Measurements from ENCODE around the gene MLLT11.

MLLT11 gene

DNA sequence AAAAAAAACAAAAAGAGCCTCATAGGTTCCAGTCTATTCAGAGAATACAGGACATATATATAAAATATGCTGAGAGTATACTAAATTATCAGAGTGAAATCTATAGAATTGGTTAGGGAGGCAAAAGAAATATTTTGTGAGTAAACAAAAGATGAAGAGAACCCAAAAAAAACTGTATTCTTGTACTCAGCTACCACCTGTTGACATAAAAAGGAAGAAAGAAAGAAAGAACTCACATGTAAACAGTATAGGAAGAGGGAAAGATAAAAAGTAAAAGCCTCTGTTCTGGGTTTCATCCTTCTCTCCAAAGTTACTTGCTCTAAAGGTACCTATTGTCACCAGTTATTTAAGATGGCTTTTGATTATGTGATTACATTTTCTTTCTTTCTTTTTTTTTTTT is 33.7 kb upstream of the MLLT11 start:
- DNase-seq, result no peak
- Histone ChIP-seq H3K4me3 (ENCODE audit: low read depth, low read length) (no peak overlapping the region), H3K36me3 (peaks cover 85% of the 10 kb centered on the region), H3K27me3 (ENCODE audit: insufficient read depth, low read depth, severe bottlenecking) (no peaks in the 10 kb centered on the region), H3K9me3 (ENCODE audit: severe bottlenecking) (no peaks in the 10 kb centered on the region), H3K27ac (no peak overlapping the region)
- TF ChIP-seq CTCF (IDR thresholded peaks at IDR 0.05; ENCODE audit: low read depth, low read length), result no peak

DNA sequence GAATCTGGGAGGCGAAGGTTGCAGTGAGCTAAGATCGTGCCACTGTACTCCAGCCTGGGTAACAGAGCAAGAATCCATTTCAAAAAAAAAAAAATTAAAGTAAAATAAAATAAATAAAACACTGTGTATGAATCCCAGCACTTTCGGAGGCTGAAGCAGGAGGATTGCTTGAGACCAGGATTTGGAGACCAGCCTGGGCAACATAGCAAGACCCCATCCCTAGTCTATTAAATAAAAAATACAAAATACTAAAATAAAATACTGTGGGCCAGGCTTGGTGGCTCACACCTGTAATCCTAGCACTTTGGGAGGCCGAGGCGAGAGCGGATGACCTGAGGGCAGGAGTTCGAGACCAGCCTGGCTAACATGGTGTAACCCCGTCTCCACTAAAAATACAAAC is 28.0 kb upstream of the MLLT11 start:
- TF ChIP-seq CTCF (IDR thresholded peaks at IDR 0.05; ENCODE audit: low read depth, low read length), result no peak
- H3K27ac ChIP-seq, result no peak overlapping the region
- DNase-seq, result no peak
- no peaks in the 10 kb centered on the region for H3K27me3 ChIP-seq (ENCODE audit: insufficient read depth, low read depth, severe bottlenecking)
- no peak overlapping the region for H3K4me3 ChIP-seq (ENCODE audit: low read depth, low read length)
- H3K36me3 ChIP-seq, result peaks cover 82% of the 10 kb centered on the region
- no peaks in the 10 kb centered on the region for H3K9me3 ChIP-seq (ENCODE audit: severe bottlenecking)

DNA sequence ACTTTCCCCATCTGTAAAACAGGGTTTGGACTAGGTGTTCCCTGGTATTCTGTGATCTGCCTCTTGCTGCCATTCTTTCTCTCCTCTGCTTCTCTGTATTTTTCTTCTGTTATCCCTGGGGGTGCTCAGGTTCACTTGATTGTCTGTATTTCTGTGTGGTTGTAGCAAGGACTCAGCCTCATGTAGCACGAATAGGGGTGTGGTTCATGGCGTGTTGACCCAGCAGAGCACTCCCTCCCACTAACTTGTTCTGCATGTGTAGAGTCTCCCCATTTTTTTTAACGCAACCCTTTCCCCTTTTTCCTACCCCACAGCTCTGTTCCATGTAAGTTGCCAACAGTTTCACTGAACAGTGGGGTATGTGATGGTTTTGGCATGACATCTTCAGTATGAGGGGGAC is 25.0 kb upstream of the MLLT11 start:
- no peaks in the 10 kb centered on the region for H3K27me3 ChIP-seq (ENCODE audit: insufficient read depth, low read depth, severe bottlenecking)
- no peaks in the 10 kb centered on the region for H3K9me3 ChIP-seq (ENCODE audit: severe bottlenecking)
- DNase-seq, result no peak
- no peak for TF ChIP-seq CTCF (IDR thresholded peaks at IDR 0.05; ENCODE audit: low read depth, low read length)
- no peak overlapping the region for H3K4me3 ChIP-seq (ENCODE audit: low read depth, low read length)
- no peak overlapping the region for H3K27ac ChIP-seq
- peaks cover 53% of the 10 kb centered on the region for H3K36me3 ChIP-seq

GRCh38 chr1:151036356-151036755 is 23.8 kb upstream of the MLLT11 start, which contains the start of gene BNIPL:
BNIPL (plus strand) TSS chr1:151036586; CDS start chr1:151036726, 140 bp downstream.
- peaks cover 42% of the 10 kb centered on the region for H3K36me3 ChIP-seq
- no peak for TF ChIP-seq CTCF (IDR thresholded peaks at IDR 0.05; ENCODE audit: low read depth, low read length)
- H3K9me3 ChIP-seq (ENCODE audit: severe bottlenecking), result no peaks in the 10 kb centered on the region
- no peak for DNase-seq
- no peak within 1 kb of the TSS for H3K27ac ChIP-seq
- H3K27me3 ChIP-seq (ENCODE audit: insufficient read depth, low read depth, severe bottlenecking), result no peaks in the 10 kb centered on the region
- no peak within 1 kb of the TSS for H3K4me3 ChIP-seq (ENCODE audit: low read depth, low read length)

GRCh38 chr1:151037032-151037431 is 23.2 kb upstream of the MLLT11 start:
- TF ChIP-seq CTCF (IDR thresholded peaks at IDR 0.05; ENCODE audit: low read depth, low read length), result no peak
- no peak for DNase-seq
- H3K27me3 ChIP-seq (ENCODE audit: insufficient read depth, low read depth, severe bottlenecking), result no peaks in the 10 kb centered on the region
- no peak overlapping the region for H3K4me3 ChIP-seq (ENCODE audit: low read depth, low read length)
- no peaks in the 10 kb centered on the region for H3K9me3 ChIP-seq (ENCODE audit: severe bottlenecking)
- H3K36me3 ChIP-seq, result peaks cover 35% of the 10 kb centered on the region
- no peak overlapping the region for H3K27ac ChIP-seq

GRCh38 chr1:151039521-151039920 is 20.7 kb upstream of the MLLT11 start:
- H3K27me3 ChIP-seq (ENCODE audit: insufficient read depth, low read depth, severe bottlenecking), result no peaks in the 10 kb centered on the region
- no peak for DNase-seq
- H3K9me3 ChIP-seq (ENCODE audit: severe bottlenecking), result no peaks in the 10 kb centered on the region
- no peak overlapping the region for H3K4me3 ChIP-seq (ENCODE audit: low read depth, low read length)
- TF ChIP-seq CTCF (IDR thresholded peaks at IDR 0.05; ENCODE audit: low read depth, low read length), result no peak
- H3K27ac ChIP-seq, result no peak overlapping the region
- peaks cover 12% of the 10 kb centered on the region for H3K36me3 ChIP-seq

Data from WERI-Rb-1 (cell line).